Neural cell (in vitro differentiated cells): Measurements from ENCODE around the gene C12orf60.

Experiments
- EP300 ChIP-seq: fragments of 450-650 bp; conservative IDR thresholded peaks from 2 replicates; pipeline ENCODE4 v1.6.1; 2014; ENCODE audit warnings: antibody characterized with exemption, mild to moderate bottlenecking, moderate library complexity; ENCODE audit not compliant: poor library complexity, severe bottlenecking
- EZH2 ChIP-seq: fragments of 200-600, 300-800 bp; shearing (Covaris generic), sonication (generic); IDR thresholded peaks from 2 replicates; pipeline ENCODE4 v1.6.1; 2014; ENCODE audit warnings: antibody characterized with exemption, low read length, borderline replicate concordance, mild to moderate bottlenecking; ENCODE audit not compliant: insufficient read depth, poor library complexity, severe bottlenecking
- POLR2AphosphoS5 ChIP-seq: IDR thresholded peaks from 2 replicates; pipeline ENCODE4 v1.6.1; 2012
- SMC3 ChIP-seq: fragments of 450-650 bp; conservative IDR thresholded peaks from 2 replicates; pipeline ENCODE4 v1.6.1; 2014; ENCODE audit warnings: antibody characterized with exemption, mild to moderate bottlenecking, moderate library complexity; ENCODE audit not compliant: poor library complexity
- TAF1 ChIP-seq: IDR thresholded peaks from 2 replicates; pipeline ENCODE4 v1.6.1; 2012; ENCODE audit warnings: low read depth
- TF ChIP-seq, protein P1 (sequence below): fragments of 450-650 bp; IDR thresholded peaks from 2 replicates; pipeline ENCODE4 v1.5.1; 2014; ENCODE audit warnings: antibody characterized with exemption, mild to moderate bottlenecking, moderate library complexity; ENCODE audit not compliant: poor library complexity, severe bottlenecking
- TF ChIP-seq, protein P2 (sequence below): IDR thresholded peaks from 2 replicates; pipeline ENCODE4 v1.6.1; 2012; ENCODE audit warnings: borderline replicate concordance

DNA sequence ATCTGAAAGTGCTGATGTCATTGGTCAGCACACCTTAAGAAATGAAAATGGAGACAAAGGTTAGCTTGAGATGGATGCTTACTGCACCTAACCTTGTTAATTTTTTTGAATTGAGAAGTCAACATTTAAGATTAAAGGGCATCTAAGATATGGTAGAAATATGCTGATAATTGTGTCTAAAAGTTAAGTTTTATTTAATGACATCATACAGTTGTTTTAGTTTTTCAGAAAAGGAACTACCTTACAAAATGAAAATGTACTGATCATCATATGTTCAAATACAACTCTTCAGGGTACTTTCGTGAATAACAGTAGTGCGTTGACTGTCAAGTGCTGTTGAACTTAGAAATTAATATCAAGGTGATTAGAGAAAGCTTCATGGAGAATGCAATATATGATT is 8.0 kb downstream of the C12orf60 start:
- TF ChIP-seq, protein P1, sequence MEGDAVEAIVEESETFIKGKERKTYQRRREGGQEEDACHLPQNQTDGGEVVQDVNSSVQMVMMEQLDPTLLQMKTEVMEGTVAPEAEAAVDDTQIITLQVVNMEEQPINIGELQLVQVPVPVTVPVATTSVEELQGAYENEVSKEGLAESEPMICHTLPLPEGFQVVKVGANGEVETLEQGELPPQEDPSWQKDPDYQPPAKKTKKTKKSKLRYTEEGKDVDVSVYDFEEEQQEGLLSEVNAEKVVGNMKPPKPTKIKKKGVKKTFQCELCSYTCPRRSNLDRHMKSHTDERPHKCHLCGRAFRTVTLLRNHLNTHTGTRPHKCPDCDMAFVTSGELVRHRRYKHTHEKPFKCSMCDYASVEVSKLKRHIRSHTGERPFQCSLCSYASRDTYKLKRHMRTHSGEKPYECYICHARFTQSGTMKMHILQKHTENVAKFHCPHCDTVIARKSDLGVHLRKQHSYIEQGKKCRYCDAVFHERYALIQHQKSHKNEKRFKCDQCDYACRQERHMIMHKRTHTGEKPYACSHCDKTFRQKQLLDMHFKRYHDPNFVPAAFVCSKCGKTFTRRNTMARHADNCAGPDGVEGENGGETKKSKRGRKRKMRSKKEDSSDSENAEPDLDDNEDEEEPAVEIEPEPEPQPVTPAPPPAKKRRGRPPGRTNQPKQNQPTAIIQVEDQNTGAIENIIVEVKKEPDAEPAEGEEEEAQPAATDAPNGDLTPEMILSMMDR, result no peak
- no peak for TF ChIP-seq POLR2AphosphoS5
- TF ChIP-seq EP300, result no peak
- TF ChIP-seq, protein P2, sequence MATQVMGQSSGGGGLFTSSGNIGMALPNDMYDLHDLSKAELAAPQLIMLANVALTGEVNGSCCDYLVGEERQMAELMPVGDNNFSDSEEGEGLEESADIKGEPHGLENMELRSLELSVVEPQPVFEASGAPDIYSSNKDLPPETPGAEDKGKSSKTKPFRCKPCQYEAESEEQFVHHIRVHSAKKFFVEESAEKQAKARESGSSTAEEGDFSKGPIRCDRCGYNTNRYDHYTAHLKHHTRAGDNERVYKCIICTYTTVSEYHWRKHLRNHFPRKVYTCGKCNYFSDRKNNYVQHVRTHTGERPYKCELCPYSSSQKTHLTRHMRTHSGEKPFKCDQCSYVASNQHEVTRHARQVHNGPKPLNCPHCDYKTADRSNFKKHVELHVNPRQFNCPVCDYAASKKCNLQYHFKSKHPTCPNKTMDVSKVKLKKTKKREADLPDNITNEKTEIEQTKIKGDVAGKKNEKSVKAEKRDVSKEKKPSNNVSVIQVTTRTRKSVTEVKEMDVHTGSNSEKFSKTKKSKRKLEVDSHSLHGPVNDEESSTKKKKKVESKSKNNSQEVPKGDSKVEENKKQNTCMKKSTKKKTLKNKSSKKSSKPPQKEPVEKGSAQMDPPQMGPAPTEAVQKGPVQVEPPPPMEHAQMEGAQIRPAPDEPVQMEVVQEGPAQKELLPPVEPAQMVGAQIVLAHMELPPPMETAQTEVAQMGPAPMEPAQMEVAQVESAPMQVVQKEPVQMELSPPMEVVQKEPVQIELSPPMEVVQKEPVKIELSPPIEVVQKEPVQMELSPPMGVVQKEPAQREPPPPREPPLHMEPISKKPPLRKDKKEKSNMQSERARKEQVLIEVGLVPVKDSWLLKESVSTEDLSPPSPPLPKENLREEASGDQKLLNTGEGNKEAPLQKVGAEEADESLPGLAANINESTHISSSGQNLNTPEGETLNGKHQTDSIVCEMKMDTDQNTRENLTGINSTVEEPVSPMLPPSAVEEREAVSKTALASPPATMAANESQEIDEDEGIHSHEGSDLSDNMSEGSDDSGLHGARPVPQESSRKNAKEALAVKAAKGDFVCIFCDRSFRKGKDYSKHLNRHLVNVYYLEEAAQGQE, result no peak
- TF ChIP-seq EZH2, result no peak
- TF ChIP-seq SMC3, result no peak
- TF ChIP-seq TAF1, result no peak
